ENCODE data around the gene KMT2E. TPM values are rescaled to one million over a fixed set of nuclear protein-coding genes. Genes with fewer than 3 reads are reported as not detected.
A peak's percentile ranks its signal among the peaks of the same experiment; 100 is the strongest.

Gene KMT2E
- total and polyA plus RNA-seq, 11 donors, result 17.0 to 59.5 (median 44.3) TPM

GRCh38 chr7:105112440-105113418 is 98.7 kb downstream of the KMT2E start:
- Histone ChIP-seq H3K4me3 (no peak overlapping the region), H3K27me3 (no peaks in the 10 kb centered on the region), H3K27ac (peak overlapping the region in 1 of 12 donors; percentile 20), H3K4me1 (no peaks in the 10 kb centered on the region), H3K9me3 (no peaks in the 10 kb centered on the region), H3K36me3 (peaks cover 0 to 100% (median 93%) of the 10 kb centered on the region in 9 donors)
- ATAC-seq (peak in 3 of 4 donors; percentile 23 to 51 (median 31)), DNase-seq (no peak)
- intact Hi-C loops (cut with DNase I), result loop anchor here in 1 of 10 donors (10.0 kb wide), 1 partner anchor 128 kb away; no protein-coding TSS in a partner anchor
- WGBS, 4 donors, result 85 to 90% (median 86%) methylated on average over 11 of the region's 11 CpGs
- TF ChIP-seq POLR2A (IDR thresholded peaks at IDR 0.05), result no peak
- TF ChIP-seq, protein P1, sequence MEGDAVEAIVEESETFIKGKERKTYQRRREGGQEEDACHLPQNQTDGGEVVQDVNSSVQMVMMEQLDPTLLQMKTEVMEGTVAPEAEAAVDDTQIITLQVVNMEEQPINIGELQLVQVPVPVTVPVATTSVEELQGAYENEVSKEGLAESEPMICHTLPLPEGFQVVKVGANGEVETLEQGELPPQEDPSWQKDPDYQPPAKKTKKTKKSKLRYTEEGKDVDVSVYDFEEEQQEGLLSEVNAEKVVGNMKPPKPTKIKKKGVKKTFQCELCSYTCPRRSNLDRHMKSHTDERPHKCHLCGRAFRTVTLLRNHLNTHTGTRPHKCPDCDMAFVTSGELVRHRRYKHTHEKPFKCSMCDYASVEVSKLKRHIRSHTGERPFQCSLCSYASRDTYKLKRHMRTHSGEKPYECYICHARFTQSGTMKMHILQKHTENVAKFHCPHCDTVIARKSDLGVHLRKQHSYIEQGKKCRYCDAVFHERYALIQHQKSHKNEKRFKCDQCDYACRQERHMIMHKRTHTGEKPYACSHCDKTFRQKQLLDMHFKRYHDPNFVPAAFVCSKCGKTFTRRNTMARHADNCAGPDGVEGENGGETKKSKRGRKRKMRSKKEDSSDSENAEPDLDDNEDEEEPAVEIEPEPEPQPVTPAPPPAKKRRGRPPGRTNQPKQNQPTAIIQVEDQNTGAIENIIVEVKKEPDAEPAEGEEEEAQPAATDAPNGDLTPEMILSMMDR (IDR thresholded peaks at IDR 0.05), result no peak

DNA sequence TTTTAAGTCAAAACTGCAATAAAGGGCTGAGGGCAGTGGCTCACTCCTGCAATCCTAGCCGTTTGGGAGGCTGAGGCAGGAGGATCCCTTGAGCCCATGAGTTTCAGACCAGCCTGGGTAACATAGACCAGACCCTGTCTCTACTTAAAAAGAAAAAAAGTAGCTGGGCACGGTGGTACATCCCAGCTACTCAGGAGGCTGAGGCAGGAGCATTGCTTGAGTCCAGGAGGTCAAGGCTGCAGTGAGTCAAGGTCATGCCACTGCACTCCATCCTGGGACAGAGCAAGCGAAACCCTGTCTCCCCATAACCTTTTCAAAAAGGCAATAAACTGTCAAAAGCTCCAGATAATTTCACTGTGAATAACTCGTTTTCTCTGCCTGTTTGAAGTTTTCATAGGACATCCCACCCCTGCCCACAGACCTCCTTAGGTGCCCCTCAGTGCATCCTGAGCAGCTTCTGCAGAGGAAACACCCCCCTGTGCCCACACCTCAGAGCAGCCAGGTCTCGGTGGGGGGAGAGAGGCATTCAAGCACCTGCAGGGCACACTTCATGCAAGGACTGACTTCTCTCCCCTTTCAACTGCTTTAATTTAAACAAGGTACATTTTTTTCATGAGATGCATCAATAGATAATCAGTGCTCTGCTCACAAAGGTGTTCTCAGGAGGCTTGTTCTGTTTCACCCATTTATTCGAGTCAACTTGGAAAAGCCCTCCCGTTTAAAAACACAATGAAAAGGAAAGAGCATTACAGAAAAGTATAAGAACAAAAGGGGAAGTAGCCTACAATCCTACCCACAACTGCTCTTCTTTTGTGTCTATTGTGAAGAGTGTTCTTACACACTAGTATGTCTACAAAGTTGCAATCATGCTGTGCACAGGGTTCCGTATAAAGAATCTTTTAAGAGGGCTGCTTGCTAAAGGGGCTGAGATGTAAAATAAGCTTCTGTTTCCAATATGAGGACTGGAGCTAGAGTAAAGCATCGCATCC is 104.9 kb downstream of the KMT2E start:
- intact Hi-C loops (cut with DNase I), result loop anchor here in 1 of 10 donors (10.0 kb wide), 1 partner anchor 134 kb away; no protein-coding TSS in a partner anchor
- ATAC-seq (no peak), DNase-seq (no peak)
- Histone ChIP-seq H3K4me1 (no peaks in the 10 kb centered on the region), H3K9me3 (no peaks in the 10 kb centered on the region), H3K27ac (no peak overlapping the region), H3K27me3 (no peaks in the 10 kb centered on the region), H3K36me3 (peaks cover 0 to 55% (median 46%) of the 10 kb centered on the region in 9 donors), H3K4me3 (no peak overlapping the region)
- TF ChIP-seq POLR2A (IDR thresholded peaks at IDR 0.05), result no peak
- TF ChIP-seq, protein P1 (IDR thresholded peaks at IDR 0.05), result no peak
- 81 to 90% (median 87%) methylated on average over 8 to 9 of the region's 9 CpGs for WGBS, 4 donors

DNA sequence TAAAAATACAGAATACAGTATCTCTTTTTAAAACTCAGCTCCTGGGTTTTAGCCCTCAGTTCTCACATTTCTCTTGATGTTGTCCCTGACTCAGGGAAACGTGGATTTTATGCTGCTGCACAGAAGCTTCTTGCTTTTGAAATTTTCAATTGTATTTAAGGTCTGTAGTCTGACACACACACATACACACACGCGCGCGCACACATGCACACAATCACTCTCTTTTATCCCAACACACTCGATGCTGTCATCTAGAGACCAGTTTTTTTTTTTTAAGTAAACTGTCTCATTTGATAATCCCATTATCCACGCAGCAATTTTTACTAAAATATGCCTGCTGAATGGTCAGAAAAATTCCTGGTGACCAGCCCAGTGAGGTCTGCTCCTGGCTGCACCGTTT is 108.6 kb downstream of the KMT2E start:
- 81 to 84% (median 83%) methylated on average over 8 of the region's 8 CpGs for WGBS, 4 donors
- peaks cover 0 to 5% (median 0%) of the 10 kb centered on the region in 12 donors for H3K4me1 ChIP-seq
- no peak for TF ChIP-seq POLR2A (IDR thresholded peaks at IDR 0.05)
- TF ChIP-seq, protein P1 (IDR thresholded peaks at IDR 0.05), result no peak
- no peak for DNase-seq
- intact Hi-C loops (cut with DNase I), result no loop called here
- H3K4me3 ChIP-seq, result no peak overlapping the region
- H3K27me3 ChIP-seq, result no peaks in the 10 kb centered on the region
- no peak for ATAC-seq
- peaks cover 0 to 45% (median 26%) of the 10 kb centered on the region in 9 donors for H3K36me3 ChIP-seq
- H3K9me3 ChIP-seq, result no peaks in the 10 kb centered on the region
- H3K27ac ChIP-seq, result no peak overlapping the region
